Measurements from ENCODE around the gene CLMN. TPM values are rescaled to one million over a fixed set of nuclear protein-coding genes. Genes with fewer than 3 reads are reported as not detected.

The CLMN gene
- total and polyA plus RNA-seq, 2 donors (not counting 1 experiment from before 2014, with no cell fraction given), result 9.6 to 51.5 TPM

- no peak overlapping the region for H3K27ac Mint-ChIP-seq
- H3K27me3 Mint-ChIP-seq, result no peaks in the 10 kb centered on the region
- no peaks in the 10 kb centered on the region for H3K36me3 ChIP-seq (replicated peaks in 1 of 2; ENCODE audit: control extremely low read depth in 1 of 2, control insufficient read depth in 1 of 2, extremely low read depth in 1 of 2, insufficient read depth in 2 of 2, low read length in 1 of 2)
- H3K4me2 ChIP-seq (replicated peaks; ENCODE audit: low read depth, low read length, poor library complexity, severe bottlenecking), result no peak overlapping the region
- H3K4me3 Mint-ChIP-seq, result no peak overlapping the region
- no peaks in the 10 kb centered on the region for H3K9me3 Mint-ChIP-seq (ENCODE audit: insufficient read depth)
- DNase-seq (no peak), ATAC-seq (ENCODE audit: low read depth) (no peak)
- intact Hi-C loops (cut with micrococcal nuclease), result loop anchor here (5.0 kb wide), 1 partner anchor 508 kb away; no protein-coding TSS in a partner anchor
- TF ChIP-seq CTCF (IDR thresholded peaks at IDR 0.05), result no peak
- TF ChIP-seq EZH2 (IDR thresholded peaks at IDR 0.05; ENCODE audit: borderline replicate concordance, insufficient read depth, low read depth, low read length, poor library complexity, severe bottlenecking), result no peak
- no peaks in the 10 kb centered on the region for H3K4me1 ChIP-seq (ENCODE audit: control insufficient read depth in 2 of 2, insufficient read depth in 2 of 2, low read length in 2 of 2)
- peaks cover 2% of the 10 kb centered on the region for H3K4me1 Mint-ChIP-seq
- 100% methylated on average over 3 of the region's 6 CpGs for WGBS (ENCODE audit: insufficient coverage)
- H3K27me3 ChIP-seq (replicated peaks in 1 of 4; ENCODE audit: control extremely low read depth in 1 of 4, control insufficient read depth in 3 of 4, insufficient read depth in 4 of 4, low read length in 3 of 4), result no peaks in the 10 kb centered on the region
- H3K79me2 ChIP-seq (ENCODE audit: control insufficient read depth, insufficient read depth, low read length), result no peaks in the 10 kb centered on the region
- H3K4me3 ChIP-seq (ENCODE audit: control extremely low read depth in 1 of 5, extremely low read depth in 1 of 5, insufficient read depth in 1 of 5, low read depth in 2 of 5, low read length in 4 of 5), result no peak overlapping the region
- H2AFZ ChIP-seq (ENCODE audit: insufficient read depth, low read depth, low read length, poor library complexity, severe bottlenecking), result no peak overlapping the region
- POLR2A ChIA-PET, result no interaction called here
- CTCF ChIA-PET, result interaction anchor here (2.5 kb wide), 1 partner anchor 167 kb away, joined by 8 read pairs; no protein-coding TSS in a partner anchor
- no peak overlapping the region for H3K9ac ChIP-seq (ENCODE audit: low read length)
- no peaks in the 10 kb centered on the region for H4K20me1 ChIP-seq (ENCODE audit: control insufficient read depth, insufficient read depth, low read length, poor library complexity, severe bottlenecking)
- H3K27ac ChIP-seq (ENCODE audit: low read length in 2 of 2), result no peak overlapping the region
- H3K9me3 ChIP-seq (ENCODE audit: control extremely low read depth in 1 of 3, control insufficient read depth in 2 of 3, insufficient read depth in 1 of 3, low read length in 2 of 3), result no peaks in the 10 kb centered on the region
These were observed 124.7 kb downstream of the CLMN start for GRCh38 chr14:95195031-95195430.

- Mint-ChIP-seq H3K27ac (no peak overlapping the region), H3K27me3 (no peaks in the 10 kb centered on the region), H3K4me1 (peaks cover 2% of the 10 kb centered on the region), H3K4me3 (no peak overlapping the region), H3K9me3 (ENCODE audit: insufficient read depth) (peaks cover 1% of the 10 kb centered on the region)
- Histone ChIP-seq H3K36me3 (replicated peaks in 1 of 2; ENCODE audit: control extremely low read depth in 1 of 2, control insufficient read depth in 1 of 2, extremely low read depth in 1 of 2, insufficient read depth in 2 of 2, low read length in 1 of 2) (no peaks in the 10 kb centered on the region), H3K4me1 (ENCODE audit: control insufficient read depth in 2 of 2, insufficient read depth in 2 of 2, low read length in 2 of 2) (no peaks in the 10 kb centered on the region), H3K4me3 (ENCODE audit: control extremely low read depth in 1 of 5, extremely low read depth in 1 of 5, insufficient read depth in 1 of 5, low read depth in 2 of 5, low read length in 4 of 5) (no peak overlapping the region), H3K27ac (ENCODE audit: low read length in 2 of 2) (no peak overlapping the region), H3K79me2 (ENCODE audit: control insufficient read depth, insufficient read depth, low read length) (no peaks in the 10 kb centered on the region), H2AFZ (ENCODE audit: insufficient read depth, low read depth, low read length, poor library complexity, severe bottlenecking) (no peak overlapping the region), H3K4me2 (replicated peaks; ENCODE audit: low read depth, low read length, poor library complexity, severe bottlenecking) (no peak overlapping the region), H3K9me3 (ENCODE audit: control extremely low read depth in 1 of 3, control insufficient read depth in 2 of 3, insufficient read depth in 1 of 3, low read length in 2 of 3) (no peaks in the 10 kb centered on the region), H3K9ac (ENCODE audit: low read length) (no peak overlapping the region), H3K27me3 (replicated peaks in 1 of 4; ENCODE audit: control extremely low read depth in 1 of 4, control insufficient read depth in 3 of 4, insufficient read depth in 4 of 4, low read length in 3 of 4) (no peaks in the 10 kb centered on the region), H4K20me1 (ENCODE audit: control insufficient read depth, insufficient read depth, low read length, poor library complexity, severe bottlenecking) (no peaks in the 10 kb centered on the region)
- no peak for TF ChIP-seq CTCF (IDR thresholded peaks at IDR 0.05)
- intact Hi-C loops (cut with micrococcal nuclease), result no loop called here
- ChIA-PET CTCF (no interaction called here), POLR2A (no interaction called here)
- ATAC-seq (ENCODE audit: low read depth) (no peak), DNase-seq (no peak)
- 100% methylated on average over 2 of the region's 6 CpGs for WGBS (ENCODE audit: insufficient coverage)
These were observed 126.6 kb downstream of the CLMN start for GRCh38 chr14:95193081-95193480.
